Measurements from ENCODE around the gene ROBO2. TPM values are rescaled to one million over a fixed set of nuclear protein-coding genes. Genes with fewer than 3 reads are reported as not detected.

ROBO2 gene
- total and polyA plus RNA-seq, 8 donors, result 0.65 to 4.3 (median 1.6) TPM

DNA sequence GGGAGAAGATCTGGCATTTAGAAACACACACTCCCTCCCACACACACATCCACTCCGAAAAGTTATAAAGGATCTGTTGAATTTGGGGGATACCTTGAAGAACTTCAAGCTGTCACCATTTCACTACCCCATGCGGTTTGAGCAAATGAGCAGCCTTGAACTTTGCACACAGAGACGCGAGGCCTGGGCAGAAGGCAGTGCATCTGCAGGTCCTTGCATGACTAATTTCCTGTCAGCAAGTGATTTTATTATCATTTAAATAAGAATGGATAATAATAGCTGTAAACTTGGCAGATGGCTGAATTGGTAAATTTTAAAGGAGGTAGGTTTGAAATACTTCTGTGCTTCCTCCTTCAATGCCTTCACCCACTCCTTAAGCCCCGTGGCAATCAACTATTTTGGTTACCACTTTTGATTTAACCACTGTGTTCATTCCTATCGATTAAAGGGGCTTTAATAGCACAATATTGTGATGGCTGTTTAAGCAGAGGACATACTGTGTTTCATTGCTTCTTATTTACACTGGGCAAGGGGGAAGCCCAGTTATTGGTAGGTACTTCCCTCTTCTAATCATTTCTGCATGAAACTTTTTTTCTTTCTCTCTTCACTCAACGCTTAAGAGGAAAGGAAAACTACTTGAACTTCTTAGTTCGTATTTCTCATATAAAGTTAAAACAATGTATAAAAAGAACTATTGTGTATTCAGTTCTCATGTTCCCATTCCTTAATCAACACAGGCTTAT, 108.1 kb downstream of the ROBO2 start:
- Histone ChIP-seq H3K27me3 (no peaks in the 10 kb centered on the region), H3K27ac (no peak overlapping the region), H3K4me1 (no peaks in the 10 kb centered on the region), H3K4me3 (no peak overlapping the region), H3K9me3 (no peaks in the 10 kb centered on the region), H3K36me3 (no peaks in the 10 kb centered on the region)
- WGBS, 2 donors, result 53 to 56% methylated on average over 8 of the region's 8 CpGs
- intact Hi-C loops (cut with DNase I), result no loop called here
- FAIRE-seq (no peak), ATAC-seq (no peak), DNase-seq (no peak)
- TF ChIP-seq, protein P1, sequence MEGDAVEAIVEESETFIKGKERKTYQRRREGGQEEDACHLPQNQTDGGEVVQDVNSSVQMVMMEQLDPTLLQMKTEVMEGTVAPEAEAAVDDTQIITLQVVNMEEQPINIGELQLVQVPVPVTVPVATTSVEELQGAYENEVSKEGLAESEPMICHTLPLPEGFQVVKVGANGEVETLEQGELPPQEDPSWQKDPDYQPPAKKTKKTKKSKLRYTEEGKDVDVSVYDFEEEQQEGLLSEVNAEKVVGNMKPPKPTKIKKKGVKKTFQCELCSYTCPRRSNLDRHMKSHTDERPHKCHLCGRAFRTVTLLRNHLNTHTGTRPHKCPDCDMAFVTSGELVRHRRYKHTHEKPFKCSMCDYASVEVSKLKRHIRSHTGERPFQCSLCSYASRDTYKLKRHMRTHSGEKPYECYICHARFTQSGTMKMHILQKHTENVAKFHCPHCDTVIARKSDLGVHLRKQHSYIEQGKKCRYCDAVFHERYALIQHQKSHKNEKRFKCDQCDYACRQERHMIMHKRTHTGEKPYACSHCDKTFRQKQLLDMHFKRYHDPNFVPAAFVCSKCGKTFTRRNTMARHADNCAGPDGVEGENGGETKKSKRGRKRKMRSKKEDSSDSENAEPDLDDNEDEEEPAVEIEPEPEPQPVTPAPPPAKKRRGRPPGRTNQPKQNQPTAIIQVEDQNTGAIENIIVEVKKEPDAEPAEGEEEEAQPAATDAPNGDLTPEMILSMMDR (IDR thresholded peaks at IDR 0.05), result no peak

DNA sequence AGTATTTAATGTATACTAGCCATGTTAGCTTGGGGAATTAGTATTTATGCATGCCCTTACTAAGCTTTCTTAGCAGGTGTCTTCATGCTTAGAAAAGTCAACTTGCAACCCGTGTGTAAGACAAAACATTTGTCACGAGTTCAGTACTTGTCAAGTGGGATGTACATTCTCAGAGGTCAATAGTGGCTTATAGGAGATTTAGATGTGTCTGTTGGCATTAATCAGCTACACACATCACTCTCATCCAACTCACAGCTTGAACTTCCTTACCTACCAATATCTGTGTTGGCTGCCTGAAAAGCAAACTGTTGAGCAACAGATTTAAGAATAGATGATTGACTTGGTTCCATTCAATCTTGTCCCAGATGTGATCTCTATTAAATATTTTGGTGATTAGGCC, 109.5 kb downstream of the ROBO2 start:
- no peak for ATAC-seq
- Histone ChIP-seq H3K36me3 (no peaks in the 10 kb centered on the region), H3K4me1 (no peaks in the 10 kb centered on the region), H3K9me3 (no peaks in the 10 kb centered on the region), H3K27me3 (no peaks in the 10 kb centered on the region), H3K4me3 (no peak overlapping the region), H3K27ac (no peak overlapping the region)
- TF ChIP-seq, protein P1 (IDR thresholded peaks at IDR 0.05), result no peak
- 88 to 91% methylated on average over 2 of the region's 2 CpGs for WGBS, 2 donors
- no peak for FAIRE-seq
- no peak for DNase-seq
- intact Hi-C loops (cut with DNase I), result no loop called here

GRCh38 chr3:77150028-77150427, 110.1 kb downstream of the ROBO2 start:
- H3K4me3 ChIP-seq, result no peak overlapping the region
- no peak for ATAC-seq
- 50 to 55% methylated on average over 7 of the region's 7 CpGs for WGBS, 2 donors
- TF ChIP-seq, protein P1 (IDR thresholded peaks at IDR 0.05), result no peak
- H3K4me1 ChIP-seq, result no peaks in the 10 kb centered on the region
- H3K9me3 ChIP-seq, result no peaks in the 10 kb centered on the region
- H3K36me3 ChIP-seq, result no peaks in the 10 kb centered on the region
- DNase-seq, result no peak
- no peak for FAIRE-seq
- H3K27me3 ChIP-seq, result no peaks in the 10 kb centered on the region
- intact Hi-C loops (cut with DNase I), result no loop called here
- no peak overlapping the region for H3K27ac ChIP-seq

DNA sequence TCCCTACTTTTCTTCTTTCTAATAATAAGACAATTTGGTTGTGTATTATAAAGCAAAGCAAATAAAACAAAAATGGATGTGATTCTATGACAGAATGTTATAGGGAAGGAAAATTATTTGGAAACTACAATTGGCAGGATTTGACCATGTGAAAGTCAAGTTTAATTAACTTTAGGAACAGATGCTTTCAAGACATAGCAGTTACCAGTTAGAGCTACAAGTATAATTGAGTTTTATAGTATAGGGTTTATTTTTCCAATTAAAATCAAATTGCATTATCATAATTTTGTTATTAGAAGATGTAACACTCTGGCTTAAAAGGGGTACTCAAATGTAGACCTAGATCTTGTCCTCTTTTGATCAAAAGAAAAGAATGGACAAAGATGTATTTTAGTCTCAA, 110.9 kb downstream of the ROBO2 start:
- Histone ChIP-seq H3K4me1 (no peaks in the 10 kb centered on the region), H3K4me3 (no peak overlapping the region), H3K36me3 (no peaks in the 10 kb centered on the region), H3K9me3 (no peaks in the 10 kb centered on the region), H3K27ac (no peak overlapping the region), H3K27me3 (no peaks in the 10 kb centered on the region)
- ATAC-seq (no peak), FAIRE-seq (no peak), DNase-seq (no peak)
- intact Hi-C loops (cut with DNase I), result no loop called here
- TF ChIP-seq, protein P1 (IDR thresholded peaks at IDR 0.05), result no peak

- FAIRE-seq, result no peak
- 64 to 72% methylated on average over 5 of the region's 5 CpGs for WGBS, 2 donors
- intact Hi-C loops (cut with DNase I), result no loop called here
Observed at GRCh38 chr3:77158730-77159581, 119.1 kb downstream of the ROBO2 start.

More at GRCh38 chr3:77158730-77159581, 119.1 kb downstream of the ROBO2 start:
- Histone ChIP-seq H3K4me1 (no peaks in the 10 kb centered on the region), H3K36me3 (no peaks in the 10 kb centered on the region), H3K27me3 (no peaks in the 10 kb centered on the region), H3K9me3 (no peaks in the 10 kb centered on the region), H3K4me3 (no peak overlapping the region), H3K27ac (no peak overlapping the region)
- TF ChIP-seq, protein P1 (IDR thresholded peaks at IDR 0.05), result no peak
- ATAC-seq (peak in 1 of 4 donors; percentile 32), DNase-seq (no peak)

All from pancreas (tissue), 10 donors.